NCI-H1436 treated with DMSO at 0.1 percent for 48 hours (cell line): ENCODE results near the gene DAP3.
"Not testable (repeated sequence)": the region's sequence is repeated elsewhere in the genome, so short reads cannot be mapped to it uniquely, and the experiment has no call there.

ENCODE experiments used
- DNase-seq: peaks from one replicate; lab custom pipeline; 2025; lab: John Stamatoyannopoulos, UW

Gene DAP3

GRCh38 chr1:155719703-155720102, 30.8 kb downstream of the DAP3 start:
- DNase-seq, result no peak

GRCh38 chr1:155725142-155725541, 36.3 kb downstream of the DAP3 start:
- no peak for DNase-seq

- DNase-seq, result no peak
Observed at GRCh38 chr1:155729031-155729898, 40.4 kb downstream of the DAP3 start.

GRCh38 chr1:155740995-155741394, 52.1 kb downstream of the DAP3 start:
- DNase-seq, result no peak

GRCh38 chr1:155741908-155742307, 53.0 kb downstream of the DAP3 start:
- DNase-seq, result no peak

- no peak for DNase-seq
Observed at GRCh38 chr1:155744711-155745283, 55.9 kb downstream of the DAP3 start.

GRCh38 chr1:155745284-155746228, 56.7 kb downstream of the DAP3 start:
- peak; percentile 90 for DNase-seq

GRCh38 chr1:155747586-155747985, 58.7 kb downstream of the DAP3 start:
- not testable (repeated sequence) for DNase-seq

GRCh38 chr1:155748141-155748540, 59.2 kb downstream of the DAP3 start:
- not testable (repeated sequence) for DNase-seq

GRCh38 chr1:155759017-155759416, 70.1 kb downstream of the DAP3 start:
- not testable (repeated sequence) for DNase-seq

- no peak for DNase-seq
Observed at GRCh38 chr1:155759966-155760630, 71.2 kb downstream of the DAP3 start.

GRCh38 chr1:155760751-155761475, 72.0 kb downstream of the DAP3 start:
- DNase-seq, result no peak

GRCh38 chr1:155761736-155762405, 73.0 kb downstream of the DAP3 start:
- no peak for DNase-seq

- DNase-seq, result not testable (repeated sequence)
Observed at GRCh38 chr1:155763090-155763815, 74.4 kb downstream of the DAP3 start.

GRCh38 chr1:155763989-155764388, 75.1 kb downstream of the DAP3 start:
- DNase-seq, result not testable (repeated sequence)

- DNase-seq, result not testable (repeated sequence)
Observed at GRCh38 chr1:155767399-155767989, 78.6 kb downstream of the DAP3 start.

GRCh38 chr1:155769257-155769656, 80.4 kb downstream of the DAP3 start:
- DNase-seq, result no peak

- DNase-seq, result no peak
Observed at GRCh38 chr1:155773221-155773620, 84.3 kb downstream of the DAP3 start.

GRCh38 chr1:155776414-155776813, 87.5 kb downstream of the DAP3 start:
- DNase-seq, result no peak
